ENCODE results near the gene ZNF841. TPM values are rescaled to one million over a fixed set of nuclear protein-coding genes. Genes with fewer than 3 reads are reported as not detected.

The ZNF841 gene
- total and polyA plus RNA-seq, 2 of the 13 experiments (the other 11 are each of a cell fraction or from before 2014, with no cell fraction given), result 6.2 to 14.2 TPM

DNA sequence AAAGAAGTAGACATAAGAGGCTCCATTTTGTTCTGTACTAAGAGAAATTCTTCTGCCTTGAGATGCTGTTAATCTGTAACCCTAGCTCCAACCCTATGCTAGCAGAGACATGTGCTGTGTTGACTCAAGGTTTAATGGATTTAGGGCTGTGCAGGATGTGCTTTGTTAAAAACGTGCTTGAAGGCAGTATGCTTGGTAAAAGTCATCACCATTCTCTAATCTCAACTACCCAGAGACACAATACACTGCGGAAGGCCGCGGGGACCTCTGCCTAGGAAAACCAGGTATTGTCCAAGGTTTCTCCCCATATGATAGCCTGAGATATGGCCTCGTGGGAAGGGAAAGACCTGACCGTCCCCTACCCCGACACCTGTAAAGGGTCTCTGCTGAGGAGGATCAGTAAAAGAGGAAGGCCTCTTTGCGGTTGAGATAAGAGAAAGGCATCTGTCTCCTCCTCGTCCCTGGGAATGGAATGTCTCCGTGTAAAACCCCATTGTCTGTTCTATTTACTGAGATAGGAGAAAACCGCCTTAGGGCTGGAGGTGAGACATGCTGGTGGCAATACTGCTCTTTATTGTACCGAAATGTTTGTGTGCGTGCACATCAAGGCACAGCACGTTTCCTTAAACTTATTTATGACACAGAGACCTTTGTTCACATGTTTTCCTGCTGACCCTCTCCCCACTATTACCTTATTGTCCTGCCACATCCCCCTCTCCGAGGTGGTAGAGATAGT, 69.1 kb downstream of the ZNF841 start (continued):
- TF ChIP-seq, protein P1, sequence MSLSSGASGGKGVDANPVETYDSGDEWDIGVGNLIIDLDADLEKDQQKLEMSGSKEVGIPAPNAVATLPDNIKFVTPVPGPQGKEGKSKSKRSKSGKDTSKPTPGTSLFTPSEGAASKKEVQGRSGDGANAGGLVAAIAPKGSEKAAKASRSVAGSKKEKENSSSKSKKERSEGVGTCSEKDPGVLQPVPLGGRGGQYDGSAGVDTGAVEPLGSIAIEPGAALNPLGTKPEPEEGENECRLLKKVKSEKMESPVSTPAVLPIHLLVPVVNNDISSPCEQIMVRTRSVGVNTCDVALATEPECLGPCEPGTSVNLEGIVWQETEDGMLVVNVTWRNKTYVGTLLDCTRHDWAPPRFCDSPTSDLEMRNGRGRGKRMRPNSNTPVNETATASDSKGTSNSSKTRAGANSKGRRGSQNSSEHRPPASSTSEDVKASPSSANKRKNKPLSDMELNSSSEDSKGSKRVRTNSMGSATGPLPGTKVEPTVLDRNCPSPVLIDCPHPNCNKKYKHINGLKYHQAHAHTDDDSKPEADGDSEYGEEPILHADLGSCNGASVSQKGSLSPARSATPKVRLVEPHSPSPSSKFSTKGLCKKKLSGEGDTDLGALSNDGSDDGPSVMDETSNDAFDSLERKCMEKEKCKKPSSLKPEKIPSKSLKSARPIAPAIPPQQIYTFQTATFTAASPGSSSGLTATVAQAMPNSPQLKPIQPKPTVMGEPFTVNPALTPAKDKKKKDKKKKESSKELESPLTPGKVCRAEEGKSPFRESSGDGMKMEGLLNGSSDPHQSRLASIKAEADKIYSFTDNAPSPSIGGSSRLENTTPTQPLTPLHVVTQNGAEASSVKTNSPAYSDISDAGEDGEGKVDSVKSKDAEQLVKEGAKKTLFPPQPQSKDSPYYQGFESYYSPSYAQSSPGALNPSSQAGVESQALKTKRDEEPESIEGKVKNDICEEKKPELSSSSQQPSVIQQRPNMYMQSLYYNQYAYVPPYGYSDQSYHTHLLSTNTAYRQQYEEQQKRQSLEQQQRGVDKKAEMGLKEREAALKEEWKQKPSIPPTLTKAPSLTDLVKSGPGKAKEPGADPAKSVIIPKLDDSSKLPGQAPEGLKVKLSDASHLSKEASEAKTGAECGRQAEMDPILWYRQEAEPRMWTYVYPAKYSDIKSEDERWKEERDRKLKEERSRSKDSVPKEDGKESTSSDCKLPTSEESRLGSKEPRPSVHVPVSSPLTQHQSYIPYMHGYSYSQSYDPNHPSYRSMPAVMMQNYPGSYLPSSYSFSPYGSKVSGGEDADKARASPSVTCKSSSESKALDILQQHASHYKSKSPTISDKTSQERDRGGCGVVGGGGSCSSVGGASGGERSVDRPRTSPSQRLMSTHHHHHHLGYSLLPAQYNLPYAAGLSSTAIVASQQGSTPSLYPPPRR (CRISPR knock-in tag; IDR thresholded peaks at IDR 0.05; ENCODE audit: borderline replicate concordance), result peak; percentile 75
- TF ChIP-seq TAF1 (CRISPR knock-in tag; IDR thresholded peaks at IDR 0.05), result peak; percentile 16; the same call in 1 of the 2 replicates
- peak; percentile 59; the same call in 1 of the 2 replicates for TF ChIP-seq CBFB (CRISPR knock-in tag; IDR thresholded peaks at IDR 0.05)
- peak; percentile 55; the same call in 1 of the 2 replicates for TF ChIP-seq ZFY (CRISPR knock-in tag; IDR thresholded peaks at IDR 0.05)
- peak; percentile 20; the same call in 1 of the 2 replicates for TF ChIP-seq HOXA3 (CRISPR knock-in tag; IDR thresholded peaks at IDR 0.05)
- TF ChIP-seq, protein P2, sequence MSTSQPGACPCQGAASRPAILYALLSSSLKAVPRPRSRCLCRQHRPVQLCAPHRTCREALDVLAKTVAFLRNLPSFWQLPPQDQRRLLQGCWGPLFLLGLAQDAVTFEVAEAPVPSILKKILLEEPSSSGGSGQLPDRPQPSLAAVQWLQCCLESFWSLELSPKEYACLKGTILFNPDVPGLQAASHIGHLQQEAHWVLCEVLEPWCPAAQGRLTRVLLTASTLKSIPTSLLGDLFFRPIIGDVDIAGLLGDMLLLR (CRISPR knock-in tag; IDR thresholded peaks at IDR 0.05), result 0 out of 2 replicates have a peak, but pooled peaks have one; percentile 15
- TF ChIP-seq, protein P3, sequence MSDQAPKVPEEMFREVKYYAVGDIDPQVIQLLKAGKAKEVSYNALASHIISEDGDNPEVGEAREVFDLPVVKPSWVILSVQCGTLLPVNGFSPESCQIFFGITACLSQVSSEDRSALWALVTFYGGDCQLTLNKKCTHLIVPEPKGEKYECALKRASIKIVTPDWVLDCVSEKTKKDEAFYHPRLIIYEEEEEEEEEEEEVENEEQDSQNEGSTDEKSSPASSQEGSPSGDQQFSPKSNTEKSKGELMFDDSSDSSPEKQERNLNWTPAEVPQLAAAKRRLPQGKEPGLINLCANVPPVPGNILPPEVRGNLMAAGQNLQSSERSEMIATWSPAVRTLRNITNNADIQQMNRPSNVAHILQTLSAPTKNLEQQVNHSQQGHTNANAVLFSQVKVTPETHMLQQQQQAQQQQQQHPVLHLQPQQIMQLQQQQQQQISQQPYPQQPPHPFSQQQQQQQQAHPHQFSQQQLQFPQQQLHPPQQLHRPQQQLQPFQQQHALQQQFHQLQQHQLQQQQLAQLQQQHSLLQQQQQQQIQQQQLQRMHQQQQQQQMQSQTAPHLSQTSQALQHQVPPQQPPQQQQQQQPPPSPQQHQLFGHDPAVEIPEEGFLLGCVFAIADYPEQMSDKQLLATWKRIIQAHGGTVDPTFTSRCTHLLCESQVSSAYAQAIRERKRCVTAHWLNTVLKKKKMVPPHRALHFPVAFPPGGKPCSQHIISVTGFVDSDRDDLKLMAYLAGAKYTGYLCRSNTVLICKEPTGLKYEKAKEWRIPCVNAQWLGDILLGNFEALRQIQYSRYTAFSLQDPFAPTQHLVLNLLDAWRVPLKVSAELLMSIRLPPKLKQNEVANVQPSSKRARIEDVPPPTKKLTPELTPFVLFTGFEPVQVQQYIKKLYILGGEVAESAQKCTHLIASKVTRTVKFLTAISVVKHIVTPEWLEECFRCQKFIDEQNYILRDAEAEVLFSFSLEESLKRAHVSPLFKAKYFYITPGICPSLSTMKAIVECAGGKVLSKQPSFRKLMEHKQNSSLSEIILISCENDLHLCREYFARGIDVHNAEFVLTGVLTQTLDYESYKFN (CRISPR knock-in tag; conservative IDR thresholded peaks at IDR 0.05), result peak; percentile 67
- TF ChIP-seq POLR2AphosphoS5 (IDR thresholded peaks at IDR 0.05; ENCODE audit: low read depth, low read length), result peak; percentile 13; the same call in 1 of the 2 replicates
- peak; percentile 44; the same call in 1 of the 2 replicates for TF ChIP-seq RARA (CRISPR knock-in tag; IDR thresholded peaks at IDR 0.05)
- TF ChIP-seq, protein P4, sequence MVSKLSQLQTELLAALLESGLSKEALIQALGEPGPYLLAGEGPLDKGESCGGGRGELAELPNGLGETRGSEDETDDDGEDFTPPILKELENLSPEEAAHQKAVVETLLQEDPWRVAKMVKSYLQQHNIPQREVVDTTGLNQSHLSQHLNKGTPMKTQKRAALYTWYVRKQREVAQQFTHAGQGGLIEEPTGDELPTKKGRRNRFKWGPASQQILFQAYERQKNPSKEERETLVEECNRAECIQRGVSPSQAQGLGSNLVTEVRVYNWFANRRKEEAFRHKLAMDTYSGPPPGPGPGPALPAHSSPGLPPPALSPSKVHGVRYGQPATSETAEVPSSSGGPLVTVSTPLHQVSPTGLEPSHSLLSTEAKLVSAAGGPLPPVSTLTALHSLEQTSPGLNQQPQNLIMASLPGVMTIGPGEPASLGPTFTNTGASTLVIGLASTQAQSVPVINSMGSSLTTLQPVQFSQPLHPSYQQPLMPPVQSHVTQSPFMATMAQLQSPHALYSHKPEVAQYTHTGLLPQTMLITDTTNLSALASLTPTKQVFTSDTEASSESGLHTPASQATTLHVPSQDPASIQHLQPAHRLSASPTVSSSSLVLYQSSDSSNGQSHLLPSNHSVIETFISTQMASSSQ (IDR thresholded peaks at IDR 0.05; ENCODE audit: low read depth), result peak; percentile 82
- TF ChIP-seq, protein P4 (CRISPR knock-in tag; IDR thresholded peaks at IDR 0.05; ENCODE audit: borderline replicate concordance), result peak; percentile 92
- TF ChIP-seq ZNF292 (CRISPR knock-in tag; IDR thresholded peaks at IDR 0.05; ENCODE audit: borderline replicate concordance, low read depth), result peak; percentile 73; the same call in 1 of the 2 replicates

Data from HepG2 (cell line).